ENCODE data around the gene ARHGAP32. TPM values are rescaled to one million over a fixed set of nuclear protein-coding genes. Genes with fewer than 3 reads are reported as not detected.

Gene ARHGAP32
- total and polyA plus RNA-seq, 5 experiments from 2014 or later = 0.85 to 10.4 (median 1.5) TPM

DNA sequence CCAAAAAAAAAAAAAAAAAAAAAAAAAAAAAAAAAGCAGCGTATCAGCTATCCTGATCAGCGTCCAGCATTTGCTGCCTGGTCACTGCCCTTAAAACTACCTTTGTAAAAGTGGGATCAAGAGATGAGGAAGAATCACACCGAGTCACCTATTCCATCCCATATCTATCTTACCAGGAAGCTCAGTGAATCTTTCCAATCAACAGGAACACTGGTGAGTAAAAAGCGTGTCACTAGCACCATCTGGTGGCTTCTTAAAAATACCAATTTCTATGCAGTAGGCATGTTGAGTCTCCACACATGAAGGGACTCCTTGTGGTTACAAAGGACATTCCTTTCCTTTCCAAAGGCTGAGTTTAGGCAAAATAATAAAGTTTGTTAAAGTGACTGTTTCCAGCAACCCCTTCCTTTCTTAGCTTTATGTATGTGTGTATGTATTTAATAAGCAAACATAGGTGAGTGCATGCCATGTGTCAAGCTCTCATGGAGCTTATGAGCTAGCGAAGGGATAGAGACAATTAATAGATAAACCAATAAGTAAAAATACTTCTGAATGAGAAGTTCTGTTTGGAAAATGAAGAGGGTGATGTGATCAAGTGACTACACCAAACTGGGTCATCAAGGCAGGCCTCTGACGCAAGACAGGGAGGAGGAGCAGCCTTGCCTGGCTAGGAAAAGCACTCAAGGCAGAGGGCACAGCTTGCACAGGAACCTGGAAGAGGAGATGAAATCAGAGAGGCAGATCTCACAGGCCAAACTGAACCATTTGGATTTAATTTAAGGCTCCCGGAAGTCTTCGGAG, 235.5 kb downstream of the ARHGAP32 start:
- Mint-ChIP-seq H3K9me3 (no peaks in the 10 kb centered on the region), H3K27me3 (peaks cover 3 to 26% (median 10%) of the 10 kb centered on the region in 5 donors), H3K36me3 (no peaks in the 10 kb centered on the region), H3K4me3 (peak overlapping the region in 2 of 10 donors; percentile 46 to 62), H3K27ac (no peak overlapping the region), H3K4me1 (peaks cover 0 to 6% (median 2%) of the 10 kb centered on the region in 4 donors)
- ATAC-seq = peak in 1 of 2 donors; percentile 54
- DNase-seq = peak in 5 of 10 donors; percentile 7 to 48 (median 41)
- POLR2A ChIA-PET = interaction anchor here (0.6 to 1.1 kb wide), 2 partner anchors 70 to 903 kb away, joined by 3 to 4 read pairs; no protein-coding TSS in a partner anchor

DNA sequence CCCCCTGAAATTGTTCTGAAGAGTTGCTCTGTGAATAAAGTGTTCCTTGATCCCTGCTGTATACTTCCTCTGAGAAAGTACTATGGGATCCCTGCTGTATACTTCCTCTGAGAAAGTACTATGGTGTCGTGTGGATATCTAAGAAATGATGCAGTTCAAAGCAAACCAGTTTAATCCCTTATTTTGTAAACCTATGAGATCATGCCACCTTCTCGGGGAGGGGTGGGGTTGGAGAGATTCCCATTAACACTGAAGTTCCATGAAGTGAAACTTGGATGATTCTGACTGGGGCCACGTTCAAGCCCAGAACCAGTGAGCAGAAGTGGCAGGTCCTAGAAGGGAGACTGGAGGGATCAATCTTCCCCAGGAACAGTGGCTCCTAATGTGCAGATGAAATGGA, 236.5 kb downstream of the ARHGAP32 start:
- Mint-ChIP-seq H3K27me3 (peaks cover 3 to 26% (median 10%) of the 10 kb centered on the region in 5 donors), H3K36me3 (no peaks in the 10 kb centered on the region), H3K4me1 (peaks cover 0 to 6% (median 2%) of the 10 kb centered on the region in 4 donors), H3K27ac (no peak overlapping the region), H3K9me3 (no peaks in the 10 kb centered on the region), H3K4me3 (no peak overlapping the region)
- ATAC-seq (no peak), DNase-seq (no peak)
- POLR2A ChIA-PET = interaction anchor here (1.1 kb wide), 1 partner anchor 70 kb away, joined by 4 read pairs; no protein-coding TSS in a partner anchor

DNA sequence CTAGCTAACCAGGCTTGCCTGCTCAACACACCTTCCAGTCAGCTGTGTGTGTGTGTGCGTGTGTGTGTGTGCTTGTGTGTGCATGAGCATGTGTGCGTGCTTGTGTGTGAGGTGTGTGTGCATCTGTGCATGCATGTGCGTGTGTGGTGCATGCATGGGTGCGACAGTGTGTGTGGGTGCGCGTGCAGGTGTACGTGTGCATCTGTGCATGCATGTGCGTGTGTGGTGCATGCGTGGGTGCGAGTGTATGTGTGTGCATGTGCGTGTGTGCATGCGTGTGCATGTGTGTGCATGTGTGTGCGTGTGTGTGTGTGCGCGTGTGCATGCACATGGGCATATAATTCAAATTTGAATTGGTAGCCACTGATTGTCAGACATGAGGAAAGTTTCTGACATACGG, 239.0 kb downstream of the ARHGAP32 start:
- Mint-ChIP-seq H3K36me3 (no peaks in the 10 kb centered on the region), H3K4me1 (peaks cover 0 to 6% (median 2%) of the 10 kb centered on the region in 4 donors), H3K27ac (no peak overlapping the region), H3K27me3 (peaks cover 6 to 36% (median 14%) of the 10 kb centered on the region in 5 donors), H3K9me3 (no peaks in the 10 kb centered on the region), H3K4me3 (no peak overlapping the region)
- POLR2A ChIA-PET = no interaction called here
- ATAC-seq (no peak), DNase-seq (no peak)

DNA sequence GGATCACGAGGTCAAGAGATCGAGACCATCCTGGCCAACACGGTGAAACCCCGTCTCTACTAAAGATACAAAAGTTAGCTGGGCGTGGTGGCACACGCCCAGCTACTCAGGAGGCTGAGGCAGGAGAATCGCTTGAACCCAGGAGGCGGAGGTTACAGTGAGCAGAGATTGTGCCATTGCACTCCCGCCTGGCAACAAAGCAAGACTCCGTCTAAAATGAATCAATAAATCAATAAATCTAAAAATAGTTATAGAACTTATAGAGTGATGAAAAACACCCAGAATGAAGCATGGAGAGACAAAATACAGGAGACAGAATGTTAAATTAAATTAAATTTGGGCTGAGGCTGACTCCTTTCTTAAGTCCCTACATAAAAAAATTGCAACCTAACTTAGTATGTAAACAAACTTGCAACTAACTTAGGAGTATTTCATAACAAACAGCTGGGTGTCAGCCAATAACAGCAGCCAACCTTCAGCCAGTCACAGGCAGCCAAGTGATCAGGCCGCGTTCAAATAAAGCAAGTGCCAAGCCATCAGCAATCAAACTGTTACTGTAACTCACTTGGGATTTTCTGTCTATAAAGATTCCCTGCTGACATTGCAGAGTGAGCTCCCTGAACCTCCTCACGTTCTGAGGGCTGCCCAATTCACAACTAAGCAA, 242.2 kb downstream of the ARHGAP32 start:
- Mint-ChIP-seq H3K4me3 (no peak overlapping the region), H3K36me3 (no peaks in the 10 kb centered on the region), H3K9me3 (no peaks in the 10 kb centered on the region), H3K4me1 (no peaks in the 10 kb centered on the region), H3K27ac (no peak overlapping the region), H3K27me3 (peaks cover 4 to 41% (median 16%) of the 10 kb centered on the region in 5 donors)
- DNase-seq = no peak
- POLR2A ChIA-PET = no interaction called here
- no peak for ATAC-seq

DNA sequence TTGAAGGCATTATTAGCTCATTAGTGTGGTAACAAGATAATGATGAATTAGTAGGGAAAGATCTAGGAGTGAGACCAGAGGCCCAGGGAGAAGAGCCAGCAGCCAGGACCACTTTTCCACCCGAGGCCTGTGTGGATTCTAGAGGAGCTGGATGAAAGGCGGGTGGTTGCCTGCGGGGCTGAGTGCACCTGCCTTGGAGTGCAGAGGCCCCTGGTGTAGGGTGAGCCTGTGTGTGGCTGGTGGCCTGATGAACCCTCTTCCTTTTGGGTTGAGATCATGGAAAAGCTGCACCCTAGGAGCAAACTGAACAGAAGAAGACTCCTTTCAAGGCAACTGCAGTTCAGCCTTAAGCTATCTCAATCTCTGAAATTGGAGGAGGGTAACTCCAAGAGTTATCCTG, 243.5 kb downstream of the ARHGAP32 start:
- Mint-ChIP-seq H3K4me3 (no peak overlapping the region), H3K9me3 (no peaks in the 10 kb centered on the region), H3K27ac (no peak overlapping the region), H3K4me1 (no peaks in the 10 kb centered on the region), H3K27me3 (peaks cover 5 to 47% (median 18%) of the 10 kb centered on the region in 5 donors), H3K36me3 (no peaks in the 10 kb centered on the region)
- POLR2A ChIA-PET = no interaction called here
- ATAC-seq = no peak
- DNase-seq = no peak

DNA sequence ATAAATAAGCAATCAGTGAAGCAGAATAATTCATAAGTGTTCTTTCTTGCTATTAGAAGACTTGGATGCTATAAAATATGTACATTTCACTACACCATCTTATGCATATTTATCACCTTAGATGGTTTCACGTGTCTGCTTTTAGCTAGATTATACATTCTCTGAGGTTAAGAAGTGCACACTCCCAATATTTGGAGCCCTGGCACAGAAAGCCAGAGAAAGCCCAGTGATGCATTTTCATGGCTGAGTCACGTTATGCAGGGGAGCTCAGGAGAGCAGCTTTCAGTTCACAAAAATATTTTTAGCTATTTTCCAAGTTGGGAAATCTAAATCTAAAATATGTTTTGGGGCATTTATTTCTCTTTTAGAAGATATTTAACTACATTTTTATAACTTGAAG, 244.4 kb downstream of the ARHGAP32 start:
- Mint-ChIP-seq H3K27ac (no peak overlapping the region), H3K27me3 (peaks cover 5 to 39% (median 18%) of the 10 kb centered on the region in 5 donors), H3K9me3 (no peaks in the 10 kb centered on the region), H3K36me3 (no peaks in the 10 kb centered on the region), H3K4me3 (no peak overlapping the region), H3K4me1 (no peaks in the 10 kb centered on the region)
- DNase-seq (no peak), ATAC-seq (no peak)
- POLR2A ChIA-PET = no interaction called here

DNA sequence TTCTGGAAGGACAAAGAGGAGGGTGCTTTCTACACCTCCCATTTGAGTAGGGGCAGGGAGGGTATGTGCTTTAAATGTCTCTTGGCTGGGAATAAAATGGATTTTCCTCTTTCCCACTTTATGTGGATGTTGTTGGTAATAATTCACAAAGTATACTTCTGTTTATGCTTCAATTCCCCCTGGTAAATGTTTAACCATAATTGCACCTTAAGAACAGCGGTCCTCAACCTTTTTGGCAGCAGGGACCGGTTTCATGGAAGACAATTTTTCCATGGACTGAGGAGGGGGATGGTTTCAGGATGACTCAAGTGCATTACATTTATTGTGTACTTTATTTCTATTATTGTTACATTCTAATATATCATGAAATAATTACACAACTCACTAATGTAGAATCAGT, 245.5 kb downstream of the ARHGAP32 start:
- no peaks in the 10 kb centered on the region for H3K36me3 Mint-ChIP-seq
- peaks cover 5 to 39% (median 18%) of the 10 kb centered on the region in 5 donors for H3K27me3 Mint-ChIP-seq
- ATAC-seq (no peak), DNase-seq (no peak)
- no peak overlapping the region for H3K27ac Mint-ChIP-seq
- no peaks in the 10 kb centered on the region for H3K4me1 Mint-ChIP-seq
- H3K4me3 Mint-ChIP-seq = no peak overlapping the region
- POLR2A ChIA-PET = no interaction called here
- no peaks in the 10 kb centered on the region for H3K9me3 Mint-ChIP-seq

DNA sequence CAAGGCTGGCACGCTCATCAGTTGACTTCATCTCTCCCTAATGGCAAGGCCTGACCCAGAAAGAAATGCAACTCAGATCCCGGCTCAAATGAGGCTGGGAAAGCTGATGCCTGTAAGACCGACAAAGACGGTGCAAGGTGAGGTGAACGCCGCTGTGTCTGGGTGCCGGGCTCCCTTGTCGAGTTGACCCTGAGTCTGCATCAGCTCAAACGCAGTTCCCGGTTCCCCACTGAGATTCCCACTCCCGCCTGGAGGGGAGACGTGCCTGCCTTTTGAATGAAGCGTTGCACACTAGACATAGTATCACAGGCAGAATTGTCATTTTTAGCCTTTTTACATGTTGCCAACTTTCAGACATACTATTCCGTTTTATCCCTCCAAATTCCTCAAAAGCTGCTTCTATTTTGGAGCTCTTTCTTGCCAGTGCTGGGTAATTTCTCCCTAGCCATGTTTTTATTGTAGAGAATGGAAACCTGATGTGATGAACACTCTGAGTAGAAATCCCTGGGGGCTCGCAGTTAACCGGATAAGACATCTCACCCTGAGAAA, 248.6 kb downstream of the ARHGAP32 start:
- Mint-ChIP-seq H3K4me1 (no peaks in the 10 kb centered on the region), H3K27me3 (peaks cover 5 to 32% (median 15%) of the 10 kb centered on the region in 5 donors), H3K27ac (no peak overlapping the region), H3K4me3 (no peak overlapping the region), H3K9me3 (no peaks in the 10 kb centered on the region), H3K36me3 (no peaks in the 10 kb centered on the region)
- ATAC-seq (no peak), DNase-seq (no peak)
- POLR2A ChIA-PET = no interaction called here

DNA sequence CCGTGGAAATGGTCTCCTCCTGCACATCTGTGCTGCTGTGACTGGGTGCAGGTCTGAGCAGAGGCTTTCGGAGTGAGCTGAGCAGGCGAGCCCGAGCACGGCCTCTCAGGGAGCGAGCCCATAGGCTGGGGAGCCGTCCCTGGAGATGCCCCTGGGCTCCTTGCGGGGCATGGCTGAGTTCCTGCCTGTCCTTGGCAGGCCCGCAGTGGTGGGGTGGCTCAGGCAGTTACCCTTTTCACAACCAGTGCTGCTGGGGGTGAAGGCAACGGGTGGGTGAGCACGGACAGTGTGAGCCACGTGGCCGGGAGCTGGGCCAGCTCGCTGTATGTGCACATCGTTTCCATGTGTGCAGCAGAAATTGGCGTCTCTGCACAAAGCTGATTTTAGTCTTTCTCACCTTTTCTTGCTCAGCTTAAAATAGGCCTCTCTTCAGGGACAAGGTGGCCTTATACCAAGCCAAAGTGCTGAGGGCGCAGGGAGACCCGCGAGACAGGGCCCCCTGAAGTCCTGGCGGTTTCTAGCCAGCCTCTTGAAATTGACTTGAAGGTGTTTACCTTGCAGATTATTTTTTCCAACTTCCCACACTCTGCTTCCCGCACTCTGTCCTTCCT, 249.2 kb downstream of the ARHGAP32 start, which contains the start of gene TP53AIP1:
Gene TP53AIP1, minus strand, starts transcription at position 55 of the 611 bp plus-strand sequence. CDS start 5,053 bp downstream, outside the sequence.
- Mint-ChIP-seq H3K9me3 (no peaks in the 10 kb centered on the region), H3K4me3 (no peak within 1 kb of the TSS), H3K36me3 (no peaks in the 10 kb centered on the region), H3K4me1 (no peaks in the 10 kb centered on the region), H3K27me3 (peaks cover 5 to 27% (median 13%) of the 10 kb centered on the region in 5 donors), H3K27ac (peak within 1 kb of the TSS in 1 of 10 donors; percentile 37)
- POLR2A ChIA-PET = no interaction called here
- DNase-seq = no peak
- ATAC-seq = no peak

DNA sequence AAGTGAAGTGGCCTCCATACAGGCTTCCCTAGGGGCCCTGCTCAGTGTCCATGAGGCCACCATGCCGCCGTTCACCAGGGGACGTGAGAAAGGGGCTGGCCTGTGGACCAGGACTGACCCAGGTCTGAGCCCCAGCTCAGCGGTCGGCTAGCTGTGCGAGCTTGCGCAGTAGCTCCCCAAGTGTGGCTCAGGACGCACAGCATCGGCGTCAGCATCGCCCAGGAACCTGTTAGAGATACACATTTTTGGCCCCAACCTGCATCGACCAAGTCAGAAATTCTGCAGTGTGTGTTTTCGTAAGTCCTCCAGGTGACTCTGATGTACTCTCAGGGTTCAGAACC, 249.9 kb downstream of the ARHGAP32 start:
- Mint-ChIP-seq H3K36me3 (no peaks in the 10 kb centered on the region), H3K4me1 (no peaks in the 10 kb centered on the region), H3K4me3 (no peak overlapping the region), H3K27me3 (peaks cover 5 to 20% (median 11%) of the 10 kb centered on the region in 5 donors), H3K27ac (peak overlapping the region in 1 of 10 donors; percentile 37), H3K9me3 (no peaks in the 10 kb centered on the region)
- ATAC-seq = no peak
- DNase-seq = no peak
- POLR2A ChIA-PET = no interaction called here

DNA sequence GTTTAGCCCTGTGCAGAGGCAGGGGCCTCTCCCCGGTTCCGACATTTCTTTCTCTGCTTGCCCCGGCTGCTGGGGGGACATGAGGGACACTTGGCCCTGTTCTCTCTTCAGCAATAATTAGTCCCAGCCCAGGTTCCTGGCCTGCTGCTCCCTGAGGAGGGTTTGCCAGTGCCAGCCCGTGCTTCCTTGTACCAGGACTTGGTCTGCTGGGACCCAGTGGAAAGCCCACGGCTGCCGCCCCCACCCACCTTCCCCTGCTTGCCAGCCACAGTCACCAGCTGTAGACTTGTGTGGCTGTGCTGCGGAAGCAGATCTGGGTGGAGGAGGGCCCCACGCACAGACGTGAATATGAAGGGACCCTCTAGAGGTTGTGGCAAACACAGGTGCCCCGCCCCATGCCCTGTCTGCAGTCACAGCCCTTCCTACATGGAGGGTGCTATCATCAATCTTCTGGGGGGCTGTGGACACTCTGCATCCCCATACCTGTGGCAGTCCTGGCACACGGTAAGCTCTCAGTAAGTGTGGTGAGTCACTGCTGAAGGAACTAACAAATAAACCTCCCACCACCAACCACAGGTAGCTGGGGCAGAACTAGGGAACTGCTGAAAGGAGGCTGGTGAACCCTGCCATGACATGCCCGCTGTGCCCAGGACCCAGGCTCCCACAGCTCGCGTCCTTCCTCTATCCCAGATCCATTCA, 250.4 kb downstream of the ARHGAP32 start:
- Mint-ChIP-seq H3K36me3 (no peaks in the 10 kb centered on the region), H3K27ac (peak overlapping the region in 1 of 10 donors; percentile 37), H3K4me3 (no peak overlapping the region), H3K27me3 (peaks cover 5 to 20% (median 11%) of the 10 kb centered on the region in 5 donors), H3K9me3 (no peaks in the 10 kb centered on the region), H3K4me1 (no peaks in the 10 kb centered on the region)
- POLR2A ChIA-PET = no interaction called here
- no peak for DNase-seq
- ATAC-seq = no peak

DNA sequence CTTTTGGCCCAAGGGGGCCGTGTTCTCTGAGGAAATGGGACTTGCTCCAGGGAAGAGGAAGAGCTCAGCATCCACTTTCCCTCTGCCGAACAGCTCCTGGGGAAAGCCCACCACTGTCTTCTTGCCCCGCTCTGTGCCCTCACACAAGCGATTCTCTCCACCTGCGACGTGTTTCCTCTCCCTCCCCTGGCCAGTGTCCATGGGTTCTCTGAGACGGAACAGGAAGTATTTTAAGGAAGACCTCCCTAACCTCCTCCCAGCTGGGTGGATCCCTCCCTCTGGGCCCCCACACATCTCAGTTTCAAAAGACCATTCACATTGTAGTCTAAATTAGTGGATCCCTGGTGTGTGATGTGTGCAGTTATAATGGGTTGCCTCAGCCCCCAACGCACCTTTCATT, 251.0 kb downstream of the ARHGAP32 start:
- peaks cover 4 to 20% (median 11%) of the 10 kb centered on the region in 5 donors for H3K27me3 Mint-ChIP-seq
- no peaks in the 10 kb centered on the region for H3K4me1 Mint-ChIP-seq
- DNase-seq = no peak
- H3K9me3 Mint-ChIP-seq = no peaks in the 10 kb centered on the region
- H3K36me3 Mint-ChIP-seq = no peaks in the 10 kb centered on the region
- no peak for ATAC-seq
- no peak overlapping the region for H3K4me3 Mint-ChIP-seq
- H3K27ac Mint-ChIP-seq = no peak overlapping the region
- POLR2A ChIA-PET = no interaction called here

Measured in naive thymus-derived CD8-positive, alpha-beta T cell (primary cell).